HG03565 (cell line): ENCODE data around the gene BICRA.
"Not testable (repeated sequence)": the region's sequence is repeated elsewhere in the genome, so short reads cannot be mapped to it uniquely, and the experiment has no call there.

ENCODE experiments used
- ATAC-seq: cut with Tn5 transposase; IDR thresholded peaks from one replicate; pipeline ENCODE4 v1.9.1; 2021; ENCODE audit warnings: mild to moderate bottlenecking, moderate library complexity; ENCODE audit not compliant: unreplicated experiment

The BICRA gene

GRCh38 chr19:47608969-47609905 is at the start of gene BICRA:
Gene BICRA, plus strand, starts transcription at chr19:47609134. Its CDS starts 64,441 bp downstream, at chr19:47673575.
- no peak for ATAC-seq

GRCh38 chr19:47560999-47561398 is 47.9 kb upstream of the BICRA start:
- no peak for ATAC-seq

GRCh38 chr19:47561440-47562057 is 47.4 kb upstream of the BICRA start:
- no peak for ATAC-seq

- ATAC-seq, result no peak
Observed at GRCh38 chr19:47564081-47564480, 44.9 kb upstream of the BICRA start.

- no peak for ATAC-seq
Observed at GRCh38 chr19:47569331-47569730, 39.6 kb upstream of the BICRA start.

GRCh38 chr19:47572635-47573034 is 36.3 kb upstream of the BICRA start:
- ATAC-seq, result no peak

- ATAC-seq, result no peak
Observed at GRCh38 chr19:47573071-47574026, 35.6 kb upstream of the BICRA start, which contains the start of gene ZNF541. Gene ZNF541, minus strand, starts transcription at chr19:47573148. Its CDS starts 17,292 bp downstream, at chr19:47555856.

GRCh38 chr19:47580397-47580796 is 28.5 kb upstream of the BICRA start:
- no peak for ATAC-seq

- ATAC-seq, result no peak
Observed at GRCh38 chr19:47581605-47582319, 27.2 kb upstream of the BICRA start.

GRCh38 chr19:47582320-47582909 is 26.5 kb upstream of the BICRA start:
- no peak for ATAC-seq

GRCh38 chr19:47583161-47583560 is 25.8 kb upstream of the BICRA start:
- not testable (repeated sequence) for ATAC-seq

GRCh38 chr19:47587295-47587694 is 21.6 kb upstream of the BICRA start:
- no peak for ATAC-seq

GRCh38 chr19:47589824-47590223 is 19.1 kb upstream of the BICRA start:
- ATAC-seq, result no peak

GRCh38 chr19:47593860-47594259 is 15.1 kb upstream of the BICRA start:
- no peak for ATAC-seq

GRCh38 chr19:47595944-47596343 is 13.0 kb upstream of the BICRA start:
- no peak for ATAC-seq

- no peak for ATAC-seq
Observed at GRCh38 chr19:47598407-47599349, 10.3 kb upstream of the BICRA start.

GRCh38 chr19:47599671-47600245 is 9.2 kb upstream of the BICRA start:
- ATAC-seq, result not testable (repeated sequence)
